Keratinocyte (primary cell): ENCODE measurements around the gene OR2L3.

ENCODE experiments used
- CTCF ChIP-seq, 3 experiments: IDR thresholded peaks in 1 of 3; conservative IDR thresholded peaks in 1 of 3; optimal IDR thresholded peaks in 1 of 3; 2 replicates in 2 of 3; 3 replicates in 1 of 3; pipeline versions ENCODE3 to v1.5.1; 2011; ENCODE audit warnings: low read length in 3 of 3, mild to moderate bottlenecking in 3 of 3, moderate library complexity in 2 of 3, control low read depth in 1 of 3, inconsistent platforms in 1 of 3; ENCODE audit not compliant: insufficient read depth in 2 of 3; ENCODE audit errors: extremely low read depth in 1 of 3
- EZH2 ChIP-seq: IDR thresholded peaks from one replicate; pipeline ENCODE4 v1.6.1; 2012; ENCODE audit warnings: inconsistent platforms, mild to moderate bottlenecking, low read length, moderate library complexity

- TF ChIP-seq EZH2 (no peak), CTCF (optimal IDR thresholded peaks at IDR 0.05 in 1 of 3, IDR thresholded peaks at IDR 0.05 in 1 of 3, conservative IDR thresholded peaks at IDR 0.05 in 1 of 3; ENCODE audit: extremely low read depth in 1 of 3, insufficient read depth in 2 of 3, low read length in 3 of 3) (no peak)
Measured at GRCh38 chr1:248102847-248103246, 56.2 kb downstream of the OR2L3 start.
